GM19397 (cell line): ENCODE measurements around the gene CDC73.
"Not testable (repeated sequence)": the region's sequence is repeated elsewhere in the genome, so short reads cannot be mapped to it uniquely, and the experiment has no call there.

Source experiments
- ATAC-seq: cut with Tn5 transposase; IDR thresholded peaks from one replicate; pipeline ENCODE4 v1.9.1; 2021; ENCODE audit warnings: mild to moderate bottlenecking, moderate library complexity; ENCODE audit not compliant: unreplicated experiment

The CDC73 gene

DNA sequence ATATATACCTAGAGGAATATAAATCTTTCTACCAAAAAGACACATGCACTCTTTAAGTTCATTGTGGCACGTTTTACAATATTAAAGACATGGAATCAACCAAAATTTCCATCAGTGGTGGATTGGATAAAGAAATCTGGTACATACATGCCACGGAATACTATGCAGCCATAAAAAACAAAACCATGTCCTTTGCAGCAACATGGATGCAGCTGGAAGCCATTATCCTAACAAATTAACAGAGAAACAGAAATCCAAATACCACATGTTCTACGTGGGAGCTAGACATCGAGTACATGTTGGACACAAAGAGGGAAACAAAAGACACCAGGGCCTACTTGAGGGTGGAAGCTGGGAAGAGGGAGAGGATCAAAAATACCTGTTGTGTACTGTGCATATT is 97.6 kb downstream of the CDC73 start:
- no peak for ATAC-seq

DNA sequence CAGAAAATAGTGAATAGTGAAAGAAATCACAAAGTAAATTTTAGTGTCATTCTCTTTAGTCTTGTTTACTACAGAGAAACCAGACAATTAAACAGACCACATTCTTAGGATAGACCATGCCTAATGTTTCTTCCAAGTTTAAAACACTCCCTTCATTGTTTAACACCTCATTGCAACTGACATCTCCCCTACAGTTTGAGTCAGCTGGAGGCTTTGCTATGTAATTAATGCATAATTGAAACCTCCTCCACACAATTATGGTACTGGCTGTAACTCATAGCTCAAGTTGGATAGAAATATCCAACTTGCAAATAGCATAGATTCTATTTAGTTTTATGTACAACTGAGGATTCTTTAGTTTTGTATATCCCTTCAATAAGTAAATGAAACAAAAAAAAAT is 99.8 kb downstream of the CDC73 start:
- ATAC-seq: no peak

DNA sequence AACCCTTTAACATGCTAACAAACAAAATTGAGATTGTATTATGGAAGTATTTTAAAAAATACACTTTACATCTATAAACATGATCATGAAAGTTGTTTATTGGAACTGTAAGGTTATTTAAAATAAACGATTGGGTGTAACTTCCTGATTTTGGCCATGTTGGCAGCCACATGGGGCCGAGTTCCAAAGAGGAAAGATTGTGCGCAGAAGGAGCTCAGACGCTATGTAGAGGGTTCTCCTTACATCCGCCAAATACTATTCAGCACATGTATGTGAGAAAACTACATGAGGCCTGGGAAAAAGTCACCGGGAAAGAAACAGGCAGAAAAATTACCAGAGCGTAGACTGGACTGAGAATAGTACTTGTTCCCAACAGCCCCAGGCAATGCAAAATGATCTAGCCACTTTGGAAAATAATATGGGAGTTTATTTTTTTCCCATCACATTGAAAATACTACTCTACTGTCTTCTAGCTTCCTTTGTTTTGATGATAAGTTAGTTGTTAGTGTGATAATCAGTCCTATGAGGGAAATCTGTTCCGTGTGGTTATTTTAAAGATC is 100.3 kb downstream of the CDC73 start:
- ATAC-seq: no peak

DNA sequence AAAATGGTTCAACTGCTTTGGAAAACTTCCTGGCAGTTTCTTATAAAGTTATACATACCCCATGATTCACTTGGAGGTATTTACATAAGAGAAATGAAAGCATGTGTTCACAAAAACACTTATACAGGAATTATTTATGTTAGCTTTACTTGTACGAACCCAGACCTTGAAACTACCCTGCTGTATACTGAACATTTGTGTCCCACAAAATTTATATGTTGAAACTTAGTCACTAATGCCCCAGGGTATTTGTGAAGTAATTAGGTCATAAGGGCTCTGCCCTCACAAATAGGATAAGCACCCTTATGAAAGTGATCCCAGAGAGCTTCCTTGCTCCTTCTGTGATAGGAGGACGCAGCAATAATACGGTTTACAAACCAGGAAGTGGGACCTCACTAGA is 107.3 kb downstream of the CDC73 start:
- ATAC-seq: no peak

DNA sequence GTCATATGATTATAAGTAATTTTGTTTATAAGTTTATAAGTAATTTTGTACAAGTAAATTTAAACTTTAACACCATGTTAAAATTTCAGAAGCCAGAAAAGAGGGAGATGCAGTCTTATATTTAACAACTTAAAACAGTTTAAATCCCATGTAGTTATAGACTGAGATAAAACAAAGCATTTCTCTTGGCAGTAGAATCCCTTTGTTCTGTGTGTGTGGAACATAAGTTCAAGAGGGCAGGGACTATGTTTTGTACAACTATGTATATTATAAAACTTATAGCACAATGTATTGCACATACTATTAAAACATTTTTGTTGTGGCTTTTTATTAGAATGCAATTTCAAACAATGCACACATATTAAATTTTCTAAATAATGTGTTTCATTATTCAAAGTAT is 109.3 kb downstream of the CDC73 start:
- ATAC-seq: not testable (repeated sequence)

DNA sequence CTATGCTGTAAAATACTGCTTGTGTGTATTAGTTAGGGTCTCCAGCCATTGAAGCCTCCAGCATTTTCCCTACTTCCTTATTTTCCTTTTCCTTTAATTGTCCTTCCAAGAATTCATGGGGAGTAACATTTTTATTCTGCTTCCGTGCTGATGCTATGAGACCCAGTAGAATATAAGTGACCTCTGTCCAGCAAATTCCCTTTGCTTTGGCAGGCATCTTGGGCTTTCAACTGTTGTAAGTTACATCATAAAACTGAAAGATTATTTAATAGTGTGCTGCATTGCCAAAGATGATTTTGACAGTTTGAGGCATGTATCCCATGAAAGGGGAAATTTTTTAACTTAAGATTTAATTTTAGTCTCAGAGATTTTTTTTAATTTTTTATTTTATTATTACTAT is 112.7 kb downstream of the CDC73 start:
- ATAC-seq: no peak

DNA sequence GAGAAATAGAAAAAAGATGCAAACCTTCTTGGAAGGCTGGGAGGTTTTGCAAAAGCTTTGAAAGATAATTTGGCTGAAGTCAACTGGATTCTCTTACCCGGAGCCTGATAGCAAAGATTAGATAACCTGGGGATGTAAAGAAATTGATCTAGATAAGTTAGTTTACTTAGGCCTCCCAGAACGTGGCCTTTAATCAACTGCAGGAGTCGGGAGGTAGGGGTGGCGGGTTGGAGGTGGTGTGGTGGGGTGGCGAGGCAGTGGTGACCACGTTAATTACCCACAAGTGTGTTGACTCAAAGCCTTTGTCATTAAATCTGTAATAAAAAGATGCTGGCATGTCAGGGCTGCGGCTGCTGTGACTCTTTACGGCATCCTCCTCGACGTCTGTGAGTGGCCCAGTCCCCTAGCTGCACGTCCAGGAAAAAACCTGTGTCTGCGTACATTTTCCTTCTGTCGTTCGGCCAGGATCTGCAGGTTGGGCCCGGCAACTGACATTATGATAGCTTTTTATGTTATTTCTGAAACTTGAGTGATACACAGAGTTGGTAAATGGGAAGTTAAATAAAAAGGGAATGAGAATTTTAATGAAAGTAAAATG is 115.6 kb downstream of the CDC73 start:
- ATAC-seq: no peak

DNA sequence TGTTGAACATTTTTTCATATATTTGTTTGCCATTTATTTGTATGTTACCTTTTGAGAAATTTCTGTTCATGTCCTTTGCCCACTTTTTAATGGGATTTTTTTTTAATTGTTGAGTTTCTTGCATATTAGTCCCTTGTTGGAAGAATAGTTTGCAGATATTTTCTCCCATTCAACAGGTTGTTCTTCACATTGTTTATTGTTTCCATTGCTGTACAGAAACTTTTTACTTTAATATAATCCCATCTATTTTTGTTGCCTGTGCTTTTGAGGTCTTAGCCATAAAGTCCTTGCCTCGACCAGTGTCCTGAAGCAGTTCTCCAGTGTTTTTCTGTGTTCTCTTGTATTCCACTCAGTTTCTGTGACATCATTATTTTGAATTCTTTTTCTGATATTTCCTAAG is 118.8 kb downstream of the CDC73 start:
- no peak for ATAC-seq

DNA sequence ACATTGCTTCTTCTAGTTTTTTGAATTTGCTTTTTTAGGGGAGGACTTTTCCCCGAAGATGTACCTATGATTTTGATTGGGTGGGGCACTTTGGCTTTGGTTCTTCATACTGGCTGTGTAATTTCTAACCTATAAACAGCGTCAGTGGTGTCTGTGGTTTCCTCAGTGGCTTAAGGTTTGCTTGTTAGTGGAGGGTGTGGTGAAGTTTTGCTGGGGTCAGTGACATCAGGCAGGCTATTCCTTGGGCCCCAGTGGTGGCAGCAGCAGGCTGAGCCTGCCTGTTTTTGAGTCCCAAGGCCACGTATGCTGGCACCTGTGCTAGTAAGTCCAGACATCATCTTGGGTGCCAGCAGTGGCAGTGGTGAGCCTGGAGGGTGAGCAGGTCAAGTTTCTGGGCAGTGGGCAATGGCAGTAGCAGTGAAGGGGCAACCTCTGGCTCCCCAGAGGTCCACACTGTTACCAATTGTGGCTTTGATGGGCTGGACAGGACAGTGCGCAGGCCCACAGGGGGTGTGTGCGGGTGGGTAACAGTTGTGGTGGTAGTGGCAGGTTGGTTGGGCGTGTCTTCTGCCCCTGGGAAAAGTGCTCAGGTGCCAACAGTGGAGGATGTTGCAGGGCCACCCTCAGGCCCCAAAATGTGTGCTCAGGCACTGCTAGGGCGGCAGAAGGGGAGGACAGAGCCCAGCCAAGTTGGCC is 119.4 kb downstream of the CDC73 start:
- ATAC-seq: no peak

DNA sequence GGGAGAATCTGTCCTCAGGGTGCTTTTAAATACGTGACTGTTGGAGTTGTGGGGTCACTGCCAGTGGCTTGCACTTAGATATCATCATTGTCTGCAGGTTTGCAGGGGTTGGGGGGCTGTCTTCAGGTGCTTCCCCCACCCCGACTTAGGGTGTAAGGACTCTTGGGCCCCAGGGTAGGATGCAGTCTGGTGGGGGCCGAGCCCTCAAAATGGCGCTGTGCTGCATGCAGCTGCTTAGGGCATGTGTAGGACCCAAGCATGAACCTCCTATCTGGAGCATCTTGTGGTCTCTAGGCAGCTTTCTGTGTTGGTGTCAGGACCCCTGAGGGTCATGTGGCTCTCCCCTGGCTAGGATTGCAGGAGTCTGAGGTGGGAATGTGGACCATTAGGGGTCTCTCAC is 120.2 kb downstream of the CDC73 start:
- no peak for ATAC-seq

DNA sequence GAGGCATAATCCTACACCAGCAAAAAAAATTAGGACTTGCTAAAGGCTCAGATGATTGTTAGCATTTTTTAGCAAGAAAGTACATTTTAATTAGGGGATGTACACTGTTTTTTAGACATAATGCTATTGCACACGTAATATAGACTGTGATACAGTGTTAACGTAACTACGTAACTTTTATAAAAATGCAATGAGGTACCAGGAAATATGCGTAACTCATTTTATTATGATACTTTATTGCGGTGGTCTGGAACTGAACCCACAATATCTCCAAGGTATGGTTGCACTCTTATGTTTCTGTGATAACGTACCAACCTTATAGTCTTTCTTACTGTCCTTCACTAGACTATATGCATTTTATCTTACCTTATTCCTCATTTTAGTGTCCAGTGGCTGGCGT is 127.4 kb downstream of the CDC73 start:
- ATAC-seq: no peak

DNA sequence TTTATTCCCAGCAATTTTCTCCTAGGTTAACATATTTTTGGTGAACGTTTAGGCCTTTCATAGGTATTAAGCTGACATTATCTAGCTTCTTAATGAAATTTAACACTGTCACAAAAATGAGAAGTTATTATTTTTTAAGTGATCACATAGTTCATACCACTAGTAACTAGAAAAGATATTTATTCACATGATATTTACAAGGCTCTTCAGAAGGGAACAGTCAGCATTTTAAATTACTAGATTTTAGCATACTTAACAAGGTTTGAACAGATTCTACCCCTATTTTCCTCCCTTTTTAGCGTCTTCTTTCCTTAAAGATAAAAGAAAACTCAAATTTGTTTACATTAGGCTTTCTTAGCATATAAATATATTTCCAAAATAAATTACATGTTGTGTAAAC is 130.1 kb downstream of the CDC73 start:
- no peak for ATAC-seq

DNA sequence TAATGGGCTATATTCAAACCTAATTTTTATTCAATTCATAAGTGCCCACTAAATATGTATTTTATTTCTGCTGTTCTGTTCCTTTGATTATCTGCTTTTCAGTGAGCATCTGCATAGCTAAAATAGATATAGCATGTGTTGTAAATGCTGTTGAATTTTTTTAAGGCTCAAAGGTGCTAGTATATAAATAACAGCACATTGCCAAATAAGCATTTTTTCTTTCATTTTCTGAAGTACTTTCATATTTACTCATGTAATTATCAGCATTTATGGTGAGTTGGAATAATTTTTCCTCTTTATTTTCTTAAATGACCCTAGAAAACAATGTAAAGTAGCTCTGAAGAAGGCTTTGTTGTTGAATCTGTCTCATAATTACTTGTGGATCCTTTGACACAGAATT is 134.2 kb downstream of the CDC73 start:
- no peak for ATAC-seq

DNA sequence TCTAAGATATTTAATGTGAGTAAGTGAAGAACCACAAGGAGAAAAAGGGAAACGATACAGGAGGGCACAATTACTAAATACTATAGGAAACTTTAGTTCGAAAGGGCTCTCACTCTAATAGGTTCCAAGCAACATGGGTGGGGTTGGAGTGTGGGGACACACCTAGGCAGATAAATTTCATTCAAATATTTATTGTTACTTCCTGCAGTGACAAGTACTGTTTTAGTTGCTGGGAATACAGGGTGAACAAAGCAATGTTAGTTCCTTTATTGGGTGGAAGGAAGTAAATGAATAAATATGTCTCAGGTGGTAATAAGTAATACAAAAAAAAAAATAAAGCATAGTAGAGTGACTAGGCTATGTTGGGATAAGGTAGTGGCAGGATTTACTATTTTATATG is 137.8 kb downstream of the CDC73 start:
- no peak for ATAC-seq

DNA sequence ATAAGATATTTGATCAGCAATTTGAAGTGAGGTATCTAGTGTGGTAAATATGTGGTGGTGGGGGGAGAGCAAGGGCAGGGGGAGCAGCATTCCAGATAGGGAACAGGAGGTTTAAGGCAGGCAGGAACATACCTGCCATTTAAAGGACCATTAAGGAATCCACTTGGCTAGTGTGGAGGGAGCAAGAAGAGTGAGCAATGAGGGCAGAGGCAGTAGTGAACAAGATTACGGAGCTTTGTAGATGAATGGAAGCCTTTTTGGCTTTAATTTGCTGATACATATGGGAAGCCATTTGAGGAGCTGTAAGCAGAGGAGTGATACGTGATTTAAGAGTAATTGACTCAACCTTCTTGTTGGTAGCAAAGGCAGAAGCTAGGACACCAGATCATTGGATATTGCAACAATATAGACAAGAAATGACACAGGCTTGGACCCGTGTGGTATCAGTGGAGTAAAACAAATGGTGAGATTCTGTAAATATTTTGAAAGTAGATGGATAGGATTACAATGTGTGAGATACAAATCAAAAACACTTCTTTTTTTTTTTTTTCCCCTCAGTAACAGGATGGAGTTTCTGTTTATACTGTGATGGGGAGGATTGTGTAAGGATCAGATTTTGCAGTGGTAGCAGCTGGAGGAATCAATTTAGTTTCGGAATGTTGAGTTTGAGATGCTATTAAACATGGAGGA is 138.4 kb downstream of the CDC73 start:
- no peak for ATAC-seq

DNA sequence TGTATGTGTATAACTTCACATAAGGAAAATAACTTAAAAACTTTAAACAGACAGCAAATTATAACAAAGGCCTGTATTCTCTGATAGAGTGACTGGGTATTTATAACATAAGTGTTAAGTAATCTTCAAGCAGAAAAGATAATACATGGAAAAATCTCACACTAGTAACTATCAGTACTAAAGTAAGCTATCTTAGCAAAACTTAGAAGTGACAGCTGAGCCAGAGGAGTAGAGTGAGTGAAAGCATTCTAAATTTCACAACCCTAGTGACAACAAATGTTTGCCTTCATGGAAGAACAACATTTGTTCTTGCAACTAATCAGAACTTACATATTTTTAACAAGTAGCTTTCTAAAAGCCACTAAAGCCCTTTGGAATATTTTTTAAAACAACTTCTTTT is 139.1 kb downstream of the CDC73 start:
- ATAC-seq: no peak

DNA sequence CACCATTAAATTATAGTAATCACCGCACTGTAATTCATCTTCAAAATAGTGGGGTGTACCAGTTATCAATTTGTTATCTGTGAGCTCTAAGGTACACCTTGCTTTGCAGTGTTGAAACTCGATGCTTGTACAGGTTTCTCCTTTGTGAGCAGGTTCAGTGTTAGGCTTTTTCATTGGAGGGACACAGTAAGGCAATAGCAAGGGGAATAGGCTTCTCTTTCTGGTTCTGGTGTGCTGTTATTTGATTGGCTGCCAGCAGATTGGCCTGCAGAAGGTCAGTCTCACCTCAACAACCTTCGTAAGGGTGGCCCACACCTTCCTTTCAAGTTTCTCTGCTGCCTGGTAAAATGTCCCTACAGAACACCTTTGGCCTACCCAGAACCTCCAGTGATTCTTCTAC is 140.8 kb downstream of the CDC73 start:
- ATAC-seq: no peak

DNA sequence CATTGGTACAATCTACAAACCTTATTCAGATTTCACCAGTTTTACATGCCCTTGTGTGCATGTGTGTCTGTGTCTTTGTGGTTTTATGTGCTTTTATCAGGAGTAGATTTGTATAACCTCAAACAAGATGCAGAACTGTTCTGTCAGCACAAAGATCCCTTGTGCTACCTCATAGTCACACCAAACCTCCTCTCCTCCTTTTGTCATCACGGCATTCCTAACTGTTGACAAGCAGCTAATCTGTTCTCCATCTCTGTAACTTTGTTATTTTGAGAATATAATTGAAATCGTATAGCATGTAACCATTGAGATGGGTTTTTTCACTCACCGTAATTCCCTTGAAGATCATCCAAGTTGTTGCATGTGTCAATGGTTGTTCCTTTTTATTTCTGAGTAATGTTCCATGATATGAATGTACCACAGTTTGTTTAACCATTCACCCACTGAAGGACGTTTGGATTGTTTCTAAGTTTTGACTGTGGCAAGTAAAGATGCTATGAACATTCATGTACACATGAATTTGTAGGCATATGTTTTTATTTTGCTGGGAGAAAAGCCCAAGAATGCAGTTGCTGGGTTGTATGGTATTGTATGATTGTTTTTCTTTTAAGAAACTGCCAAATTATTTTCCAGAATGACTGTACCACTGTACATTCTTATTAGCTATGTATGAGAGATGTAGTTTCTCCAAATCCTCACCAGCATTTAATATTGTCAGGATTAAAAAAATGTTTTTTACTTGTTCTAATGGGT is 142.7 kb downstream of the CDC73 start:
- no peak for ATAC-seq

DNA sequence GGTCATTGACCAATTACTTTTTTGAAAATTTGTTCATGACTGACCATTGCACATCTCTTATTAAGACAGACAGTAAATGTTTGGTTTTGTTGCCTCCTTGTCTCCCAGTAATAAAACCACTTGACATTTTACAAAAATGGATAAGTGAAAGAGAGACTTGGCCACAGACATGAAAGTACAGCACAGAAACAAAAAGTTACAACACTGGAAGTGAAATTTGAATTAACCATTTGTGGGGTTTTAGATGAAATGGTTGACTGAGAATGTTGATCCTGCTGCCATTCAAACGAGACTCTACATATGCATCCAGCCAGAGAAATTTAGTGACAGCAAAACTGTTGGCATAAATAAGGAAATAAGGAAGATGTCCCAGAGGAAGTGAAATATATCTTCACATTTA is 143.9 kb downstream of the CDC73 start:
- ATAC-seq: no peak

DNA sequence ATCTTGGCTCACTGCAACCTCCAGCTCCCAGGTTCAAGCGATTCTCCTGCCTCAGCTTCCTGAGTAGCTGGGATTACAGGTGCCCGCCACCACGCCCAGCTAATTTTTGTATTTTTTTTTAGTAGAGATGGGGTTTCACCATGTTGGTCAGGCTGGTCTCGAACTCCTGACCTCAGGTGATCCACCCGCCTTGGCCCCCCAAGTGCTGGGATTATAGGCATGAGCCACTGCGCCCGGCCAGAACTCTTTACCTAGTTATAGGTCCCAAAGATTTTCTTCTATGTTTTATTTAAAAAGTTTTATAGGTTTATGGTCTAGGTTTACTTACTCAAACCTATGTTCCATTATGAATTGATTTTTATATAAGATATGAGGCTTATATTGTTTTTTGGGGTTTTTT is 145.0 kb downstream of the CDC73 start:
- ATAC-seq: not testable (repeated sequence)

DNA sequence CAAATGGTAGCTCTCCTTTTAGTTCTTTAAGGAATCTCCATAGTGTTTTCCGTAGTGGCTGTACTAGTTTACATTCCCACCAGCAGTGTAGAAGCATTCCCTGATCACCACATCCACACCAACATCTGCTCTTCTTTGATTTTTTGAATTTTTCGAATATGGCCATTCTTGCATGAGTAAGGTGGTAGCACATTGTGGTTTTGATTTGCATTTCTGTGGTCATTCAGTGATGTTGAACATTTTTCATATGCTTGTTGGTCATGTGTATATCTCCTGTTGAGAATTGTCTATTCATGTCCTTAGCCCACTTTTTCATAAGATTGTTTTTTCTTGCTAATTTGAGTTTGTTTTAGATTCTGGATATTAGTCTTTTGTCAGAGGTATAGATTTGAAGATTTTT is 149.2 kb downstream of the CDC73 start:
- peak; percentile 97 for ATAC-seq
